ENCODE data around the gene RCAN1. TPM values are rescaled to one million over a fixed set of nuclear protein-coding genes. Genes with fewer than 3 reads are reported as not detected.

The RCAN1 gene
- total and polyA plus RNA-seq, 9 of the 15 experiments (the other 6 are each of a cell fraction or from before 2014, with no cell fraction given) = 4.4 to 16.5 (median 12.3) TPM

GRCh38 chr21:34614628-34615486, at the start of gene RCAN1 (continued):
- TF ChIP-seq ZBTB40 (IDR thresholded peaks at IDR 0.05) = peak; percentile 71
- no peak for TF ChIP-seq ZBTB40 (CRISPR knock-in tag; IDR thresholded peaks at IDR 0.05)
- TF ChIP-seq NR2C1 (IDR thresholded peaks at IDR 0.05) = peak; percentile 61; the same call in 1 of the 2 replicates
- TF ChIP-seq NR2C1 (tag; IDR thresholded peaks at IDR 0.05) = peak; percentile 71
- TF ChIP-seq ZNF639 (CRISPR knock-in tag; conservative IDR thresholded peaks at IDR 0.05 in 1 of 2, IDR thresholded peaks at IDR 0.05 in 1 of 2) = peak in 1 of 2 experiments; percentile 99; a peak in 2 of 4 replicates
- peak; percentile 77 to 83 for TF ChIP-seq MNT (conservative IDR thresholded peaks at IDR 0.05)
- no peak for TF ChIP-seq HNRNPLL (IDR thresholded peaks at IDR 0.05; ENCODE audit: low read depth, low read length, poor library complexity, severe bottlenecking)
- peak; percentile 49 for TF ChIP-seq JUND (IDR thresholded peaks at IDR 0.05; ENCODE audit: borderline replicate concordance, low read depth, low read length)
- TF ChIP-seq JUND (tag; IDR thresholded peaks at IDR 0.05; ENCODE audit: borderline replicate concordance, low read depth, low read length) = no peak
- TF ChIP-seq PTRF (tag; IDR thresholded peaks at IDR 0.05) = no peak
- TF ChIP-seq GMEB1 (CRISPR knock-in tag; IDR thresholded peaks at IDR 0.05) = peak; percentile 59; the same call in 1 of the 2 replicates
